ENCODE results near the gene OR10AG1. TPM values are rescaled to one million over a fixed set of nuclear protein-coding genes. Genes with fewer than 3 reads are reported as not detected.
A peak's percentile ranks its signal among the peaks of the same experiment; 100 is the strongest.

The OR10AG1 gene
- polyA plus RNA-seq, 1 of the 3 experiments (the other 2 are of a cell fraction), result not detected

- Histone ChIP-seq H3K9ac (no peak overlapping the region), H4K20me1 (ENCODE audit: insufficient read depth) (no peaks in the 10 kb centered on the region), H3K9me2 (no peaks in the 10 kb centered on the region), H3K27me3 (ENCODE audit: insufficient read depth) (no peaks in the 10 kb centered on the region), H3K4me3 (ENCODE audit: low read depth in 2 of 2, low read length in 1 of 2) (no peak overlapping the region), H3K27ac (ENCODE audit: low read depth in 2 of 2, low read length in 1 of 2) (no peak overlapping the region), H3K79me2 (ENCODE audit: insufficient read depth) (no peaks in the 10 kb centered on the region), H3K4me1 (ENCODE audit: control insufficient read depth in 1 of 2, insufficient read depth in 2 of 2, low read depth in 1 of 2, low read length in 1 of 2) (no peaks in the 10 kb centered on the region), H3K9me3 (no peaks in the 10 kb centered on the region), H3K36me3 (replicated peaks in 1 of 2; ENCODE audit: control insufficient read depth in 1 of 2, insufficient read depth in 2 of 2, low read length in 1 of 2) (no peaks in the 10 kb centered on the region), H3F3A (replicated peaks; ENCODE audit: insufficient read depth) (no peaks in the 10 kb centered on the region), H3K4me2 (no peak overlapping the region), H2AFZ (ENCODE audit: low read depth) (no peak overlapping the region)
- DNase-seq, result no peak
- TF ChIP-seq, protein P1, sequence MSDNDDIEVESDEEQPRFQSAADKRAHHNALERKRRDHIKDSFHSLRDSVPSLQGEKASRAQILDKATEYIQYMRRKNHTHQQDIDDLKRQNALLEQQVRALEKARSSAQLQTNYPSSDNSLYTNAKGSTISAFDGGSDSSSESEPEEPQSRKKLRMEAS (IDR thresholded peaks at IDR 0.05; ENCODE audit: low read depth), result no peak
- TF ChIP-seq, protein P2, sequence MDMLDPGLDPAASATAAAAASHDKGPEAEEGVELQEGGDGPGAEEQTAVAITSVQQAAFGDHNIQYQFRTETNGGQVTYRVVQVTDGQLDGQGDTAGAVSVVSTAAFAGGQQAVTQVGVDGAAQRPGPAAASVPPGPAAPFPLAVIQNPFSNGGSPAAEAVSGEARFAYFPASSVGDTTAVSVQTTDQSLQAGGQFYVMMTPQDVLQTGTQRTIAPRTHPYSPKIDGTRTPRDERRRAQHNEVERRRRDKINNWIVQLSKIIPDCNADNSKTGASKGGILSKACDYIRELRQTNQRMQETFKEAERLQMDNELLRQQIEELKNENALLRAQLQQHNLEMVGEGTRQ (IDR thresholded peaks at IDR 0.05; ENCODE audit: borderline replicate concordance, low read depth, low read length), result no peak
- TF ChIP-seq SMC3 (IDR thresholded peaks at IDR 0.05; ENCODE audit: low read depth, low read length), result no peak
- CTCF ChIA-PET, result interaction anchor here (1.2 kb wide), 1 partner anchor 1300 kb away, joined by 3 read pairs; no protein-coding TSS in a partner anchor
- POLR2A ChIA-PET, result no interaction called here
- WGBS (ENCODE audit: low lambda C conversion rate), result 0% methylated on average over 3 of the region's 4 CpGs
These were observed 20.4 kb downstream of the OR10AG1 start for GRCh38 chr11:55949330-55949729.

DNA sequence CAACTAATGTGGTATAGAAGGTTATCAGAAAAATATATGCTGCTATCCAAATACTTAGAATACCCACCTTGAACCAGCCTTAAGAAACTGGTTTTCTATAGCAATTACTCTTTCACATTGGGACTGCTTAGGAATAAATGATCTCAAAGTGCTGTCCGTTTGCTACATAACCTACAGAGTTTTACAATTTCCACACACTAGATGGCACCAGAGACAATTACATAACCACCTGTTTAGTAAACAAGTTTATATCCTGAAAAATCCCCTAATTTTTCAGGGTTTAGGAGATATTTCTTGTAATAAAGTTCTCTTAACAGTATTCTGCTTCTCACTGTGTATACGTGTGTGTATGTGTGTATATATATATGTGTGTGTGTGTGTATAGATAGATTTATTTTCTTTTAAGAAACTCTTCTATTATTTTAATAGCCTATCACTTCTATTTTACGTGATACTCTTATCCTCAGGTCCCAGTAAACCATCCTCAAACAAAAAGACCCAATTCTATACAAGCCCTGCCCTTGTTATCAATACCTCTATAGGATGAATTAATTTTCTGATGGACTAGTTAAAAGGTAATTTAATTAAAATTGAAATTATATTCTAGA lies 26.9 kb downstream of the OR10AG1 start:
- DNase-seq, result peak; percentile 7
- TF ChIP-seq NRF1 (IDR thresholded peaks at IDR 0.05; ENCODE audit: low read depth, low read length) (no peak), FOXJ3 (CRISPR knock-in tag; IDR thresholded peaks at IDR 0.05) (no peak), REST (IDR thresholded peaks at IDR 0.05; ENCODE audit: low read depth, low read length) (no peak), RAD21 (IDR thresholded peaks at IDR 0.05; ENCODE audit: low read length) (peak; percentile 69), SMC3 (IDR thresholded peaks at IDR 0.05; ENCODE audit: low read depth, low read length) (peak; percentile 44)
- TF ChIP-seq, protein P3, sequence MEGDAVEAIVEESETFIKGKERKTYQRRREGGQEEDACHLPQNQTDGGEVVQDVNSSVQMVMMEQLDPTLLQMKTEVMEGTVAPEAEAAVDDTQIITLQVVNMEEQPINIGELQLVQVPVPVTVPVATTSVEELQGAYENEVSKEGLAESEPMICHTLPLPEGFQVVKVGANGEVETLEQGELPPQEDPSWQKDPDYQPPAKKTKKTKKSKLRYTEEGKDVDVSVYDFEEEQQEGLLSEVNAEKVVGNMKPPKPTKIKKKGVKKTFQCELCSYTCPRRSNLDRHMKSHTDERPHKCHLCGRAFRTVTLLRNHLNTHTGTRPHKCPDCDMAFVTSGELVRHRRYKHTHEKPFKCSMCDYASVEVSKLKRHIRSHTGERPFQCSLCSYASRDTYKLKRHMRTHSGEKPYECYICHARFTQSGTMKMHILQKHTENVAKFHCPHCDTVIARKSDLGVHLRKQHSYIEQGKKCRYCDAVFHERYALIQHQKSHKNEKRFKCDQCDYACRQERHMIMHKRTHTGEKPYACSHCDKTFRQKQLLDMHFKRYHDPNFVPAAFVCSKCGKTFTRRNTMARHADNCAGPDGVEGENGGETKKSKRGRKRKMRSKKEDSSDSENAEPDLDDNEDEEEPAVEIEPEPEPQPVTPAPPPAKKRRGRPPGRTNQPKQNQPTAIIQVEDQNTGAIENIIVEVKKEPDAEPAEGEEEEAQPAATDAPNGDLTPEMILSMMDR (IDR thresholded peaks at IDR 0.05), result peak; percentile 69
- Histone ChIP-seq H3K4me2 (no peak overlapping the region), H3K27me3 (ENCODE audit: insufficient read depth) (no peaks in the 10 kb centered on the region), H3K79me2 (ENCODE audit: insufficient read depth) (no peaks in the 10 kb centered on the region), H3K4me3 (ENCODE audit: low read depth in 2 of 2, low read length in 1 of 2) (no peak overlapping the region; a peak in 1 of 4 replicates), H3F3A (replicated peaks; ENCODE audit: insufficient read depth) (no peaks in the 10 kb centered on the region), H4K20me1 (ENCODE audit: insufficient read depth) (no peaks in the 10 kb centered on the region), H3K36me3 (replicated peaks in 1 of 2; ENCODE audit: control insufficient read depth in 1 of 2, insufficient read depth in 2 of 2, low read length in 1 of 2) (no peaks in the 10 kb centered on the region), H2AFZ (ENCODE audit: low read depth) (no peak overlapping the region), H3K4me1 (ENCODE audit: control insufficient read depth in 1 of 2, insufficient read depth in 2 of 2, low read depth in 1 of 2, low read length in 1 of 2) (no peaks in the 10 kb centered on the region), H3K9me2 (no peaks in the 10 kb centered on the region), H3K27ac (ENCODE audit: low read depth in 2 of 2, low read length in 1 of 2) (no peak overlapping the region), H3K9me3 (no peaks in the 10 kb centered on the region), H3K9ac (no peak overlapping the region)
- POLR2A ChIA-PET, result no interaction called here
- 0% methylated on average over 3 of the region's 3 CpGs for WGBS (ENCODE audit: low lambda C conversion rate)
- CTCF ChIA-PET, result no interaction called here
